Bronchial epithelial cell (primary cell): ENCODE results near the gene STXBP5. TPM values are rescaled to one million over a fixed set of nuclear protein-coding genes. Genes with fewer than 3 reads are reported as not detected.

Experiments
- DNase-seq: peaks from one replicate; pipeline ENCODE4 v3.0.0-alpha.2; 2010; ENCODE audit warnings: low read depth
- FAIRE-seq: peaks from 2 replicates; lab custom pipeline; 2011; peaks lifted over from hg19 to GRCh38; lab: Jason Lieb, UNC
- H3K27me3 ChIP-seq: 2 replicates; pipeline ENCODE4 v1.5.1; 2011; ENCODE audit warnings: low read length; ENCODE audit not compliant: control insufficient read depth, insufficient read depth
- H3K36me3 ChIP-seq: 2 replicates; pipeline ENCODE4 v1.5.1; 2011; ENCODE audit warnings: low read length; ENCODE audit not compliant: control insufficient read depth, insufficient read depth
- H3K4me3 ChIP-seq: 2 replicates; pipeline ENCODE4 v1.5.1; 2011; ENCODE audit warnings: mild to moderate bottlenecking, low read depth, low read length, control low read depth
- CTCF ChIP-seq: IDR thresholded peaks from 2 replicates; pipeline ENCODE4 v1.5.1; 2011; ENCODE audit warnings: mild to moderate bottlenecking, moderate library complexity, low read length, control low read depth, inconsistent platforms; ENCODE audit not compliant: insufficient read depth, severe bottlenecking
- total RNA-seq: library from RNA; depleted of rRNA; stranded (reverse); fragments of >200 nt; gene quantifications from 2 replicates; pipeline ENCODE4 v1.2.1, GENCODE V29; 2014

STXBP5 gene
- total RNA-seq, 1 donor from 2014 or later, result 19.2 TPM

- peak; percentile 97 for DNase-seq
- no peaks in the 10 kb centered on the region for H3K27me3 ChIP-seq
- peak overlapping the region; percentile 94 for H3K4me3 ChIP-seq
- no peaks in the 10 kb centered on the region for H3K36me3 ChIP-seq
- no peak for TF ChIP-seq CTCF
- FAIRE-seq, result no peak
Measured at GRCh38 chr6:147202516-147203310, 1.5 kb upstream of the STXBP5 start.

GRCh38 chr6:147203311-147204059 lies 732 bp upstream of the STXBP5 start:
- TF ChIP-seq CTCF, result no peak
- H3K4me3 ChIP-seq, result peak overlapping the region; percentile 94
- DNase-seq (peak; percentile 66), FAIRE-seq (no peak)
- no peaks in the 10 kb centered on the region for H3K27me3 ChIP-seq
- no peaks in the 10 kb centered on the region for H3K36me3 ChIP-seq

- Histone ChIP-seq H3K27me3 (no peaks in the 10 kb centered on the region), H3K36me3 (no peaks in the 10 kb centered on the region), H3K4me3 (peak overlapping the region; percentile 94)
- no peak for FAIRE-seq
- peak; percentile 63 for DNase-seq
- TF ChIP-seq CTCF, result no peak
Measured at GRCh38 chr6:147204843-147205311, 660 bp downstream of the STXBP5 start.

- DNase-seq (no peak), FAIRE-seq (no peak)
- Histone ChIP-seq H3K4me3 (peak overlapping the region; percentile 94), H3K36me3 (no peaks in the 10 kb centered on the region), H3K27me3 (no peaks in the 10 kb centered on the region)
- TF ChIP-seq CTCF, result no peak
Measured at GRCh38 chr6:147205690-147206600, 1.7 kb downstream of the STXBP5 start.

DNA sequence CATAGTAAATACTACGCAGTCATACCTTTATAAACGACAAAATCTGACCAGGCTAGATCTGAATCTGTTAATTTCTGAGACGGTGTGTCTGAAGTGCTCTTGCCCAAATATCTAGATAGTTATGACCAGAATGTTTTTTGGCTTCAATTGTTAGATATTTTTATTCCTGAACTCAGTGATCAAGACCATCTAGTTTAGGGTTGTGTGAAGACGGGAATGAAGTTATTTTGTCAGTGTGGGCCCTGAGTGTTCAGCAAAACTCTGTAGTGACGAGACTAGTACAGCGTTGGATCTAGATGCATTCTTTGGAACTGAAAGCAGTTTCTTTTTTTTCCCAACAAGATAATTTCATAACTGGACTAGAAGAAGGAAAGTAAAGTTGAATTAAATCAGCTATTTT lies 3.1 kb downstream of the STXBP5 start:
- TF ChIP-seq CTCF, result no peak
- H3K36me3 ChIP-seq, result no peaks in the 10 kb centered on the region
- no peak for FAIRE-seq
- no peak for DNase-seq
- no peak overlapping the region for H3K4me3 ChIP-seq
- no peaks in the 10 kb centered on the region for H3K27me3 ChIP-seq
